ENCODE results near the gene NLRC4. TPM values are rescaled to one million over a fixed set of nuclear protein-coding genes. Genes with fewer than 3 reads are reported as not detected.

NLRC4 gene
- total and polyA plus RNA-seq, 2 donors (not counting 3 experiments of a cell fraction or from before 2014, with no cell fraction given) = not detected

GRCh38 chr2:32291746-32292145 lies 27.1 kb upstream of the NLRC4 start:
- intact Hi-C loops (cut with micrococcal nuclease) (no loop called here), dilution Hi-C loops (cut with MboI; ENCODE audit: extremely low pct_ligation_motif_present, low sequenced_read_pairs) (no loop called here)
- Histone ChIP-seq H3K27me3 (ENCODE audit: control insufficient read depth in 2 of 2, insufficient read depth in 2 of 2, low read length in 2 of 2) (no peaks in the 10 kb centered on the region), H2AFZ (ENCODE audit: low read depth, low read length) (no peak overlapping the region), H3K27ac (ENCODE audit: insufficient read depth, low read depth, low read length) (no peak overlapping the region), H3K4me2 (ENCODE audit: insufficient read depth, low read length) (no peak overlapping the region), H4K20me1 (replicated peaks; ENCODE audit: control insufficient read depth, extremely low read depth, insufficient read depth, low read length) (peaks cover 4% of the 10 kb centered on the region), H3K79me2 (ENCODE audit: control insufficient read depth, insufficient read depth, low read length) (peaks cover 28% of the 10 kb centered on the region), H3K9me3 (replicated peaks; ENCODE audit: control insufficient read depth, insufficient read depth, low read length) (no peaks in the 10 kb centered on the region), H3K4me1 (ENCODE audit: control insufficient read depth, extremely low read depth, insufficient read depth, low read length) (peaks cover 22% of the 10 kb centered on the region), H3K4me3 (replicated peaks in 1 of 3; ENCODE audit: insufficient read depth in 1 of 3, low read depth in 1 of 3, low read length in 3 of 3) (no peak overlapping the region), H3K36me3 (ENCODE audit: control insufficient read depth in 2 of 2, extremely low read depth in 1 of 2, insufficient read depth in 2 of 2, low read length in 2 of 2) (no peaks in the 10 kb centered on the region), H3K9me1 (replicated peaks; ENCODE audit: control insufficient read depth, extremely low read depth, insufficient read depth, low read length) (no peaks in the 10 kb centered on the region), H3K9ac (replicated peaks; ENCODE audit: extremely low read depth, insufficient read depth, low read length) (no peak overlapping the region)
- TF ChIP-seq GATA2 (IDR thresholded peaks at IDR 0.05; ENCODE audit: insufficient read depth, insufficient read length, low read depth, low read length) (no peak), POLR2AphosphoS5 (IDR thresholded peaks at IDR 0.05; ENCODE audit: insufficient read depth, low read depth, low read length) (no peak), EZH2 (IDR thresholded peaks at IDR 0.05; ENCODE audit: borderline replicate concordance, low read depth, low read length, severe bottlenecking) (no peak)
- TF ChIP-seq, protein P1, sequence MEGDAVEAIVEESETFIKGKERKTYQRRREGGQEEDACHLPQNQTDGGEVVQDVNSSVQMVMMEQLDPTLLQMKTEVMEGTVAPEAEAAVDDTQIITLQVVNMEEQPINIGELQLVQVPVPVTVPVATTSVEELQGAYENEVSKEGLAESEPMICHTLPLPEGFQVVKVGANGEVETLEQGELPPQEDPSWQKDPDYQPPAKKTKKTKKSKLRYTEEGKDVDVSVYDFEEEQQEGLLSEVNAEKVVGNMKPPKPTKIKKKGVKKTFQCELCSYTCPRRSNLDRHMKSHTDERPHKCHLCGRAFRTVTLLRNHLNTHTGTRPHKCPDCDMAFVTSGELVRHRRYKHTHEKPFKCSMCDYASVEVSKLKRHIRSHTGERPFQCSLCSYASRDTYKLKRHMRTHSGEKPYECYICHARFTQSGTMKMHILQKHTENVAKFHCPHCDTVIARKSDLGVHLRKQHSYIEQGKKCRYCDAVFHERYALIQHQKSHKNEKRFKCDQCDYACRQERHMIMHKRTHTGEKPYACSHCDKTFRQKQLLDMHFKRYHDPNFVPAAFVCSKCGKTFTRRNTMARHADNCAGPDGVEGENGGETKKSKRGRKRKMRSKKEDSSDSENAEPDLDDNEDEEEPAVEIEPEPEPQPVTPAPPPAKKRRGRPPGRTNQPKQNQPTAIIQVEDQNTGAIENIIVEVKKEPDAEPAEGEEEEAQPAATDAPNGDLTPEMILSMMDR (IDR thresholded peaks at IDR 0.05; ENCODE audit: extremely low read depth in 1 of 2, insufficient read depth in 1 of 2, low read depth in 1 of 2, low read length in 2 of 2) = no peak
- peak; percentile 15 for DNase-seq (ENCODE audit: low read depth, low spot score)
- BruUV-seq (replicated peaks) = no TSS peak
- ChIA-PET CTCF (no interaction called here), POLR2A (no interaction called here)
- FAIRE-seq = no peak

DNA sequence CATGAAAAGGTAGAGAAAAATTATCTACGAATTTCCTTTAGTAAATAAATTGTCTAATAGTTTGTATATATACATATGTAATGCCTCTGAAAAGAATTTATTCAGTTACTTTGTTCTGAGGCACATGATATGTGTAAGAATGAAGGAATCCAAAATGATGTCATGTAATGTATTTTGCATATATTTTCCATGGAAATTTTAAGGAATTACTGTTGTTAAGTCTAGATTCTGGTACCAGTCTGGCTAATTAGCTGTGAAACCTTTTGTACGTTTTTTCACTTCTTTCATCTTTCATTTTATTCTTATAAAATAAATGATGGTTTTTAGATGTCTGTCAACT lies 25.3 kb upstream of the NLRC4 start:
- CTCF ChIA-PET = no interaction called here

More for the DNA sequence above, 25.3 kb upstream of the NLRC4 start:
- no peaks in the 10 kb centered on the region for H3K36me3 ChIP-seq (ENCODE audit: control insufficient read depth in 2 of 2, extremely low read depth in 1 of 2, insufficient read depth in 2 of 2, low read length in 2 of 2)
- no peak overlapping the region for H2AFZ ChIP-seq (ENCODE audit: low read depth, low read length)
- H3K4me3 ChIP-seq (replicated peaks in 1 of 3; ENCODE audit: insufficient read depth in 1 of 3, low read depth in 1 of 3, low read length in 3 of 3) = no peak overlapping the region
- FAIRE-seq (no peak), DNase-seq (ENCODE audit: low read depth, low spot score) (no peak)
- H4K20me1 ChIP-seq (replicated peaks; ENCODE audit: control insufficient read depth, extremely low read depth, insufficient read depth, low read length) = peaks cover 4% of the 10 kb centered on the region
- H3K27ac ChIP-seq (ENCODE audit: insufficient read depth, low read depth, low read length) = peak overlapping the region; percentile 70
- peaks cover 40% of the 10 kb centered on the region for H3K79me2 ChIP-seq (ENCODE audit: control insufficient read depth, insufficient read depth, low read length)
- H3K9me1 ChIP-seq (replicated peaks; ENCODE audit: control insufficient read depth, extremely low read depth, insufficient read depth, low read length) = no peaks in the 10 kb centered on the region
- peak overlapping the region; percentile 16 for H3K9ac ChIP-seq (replicated peaks; ENCODE audit: extremely low read depth, insufficient read depth, low read length)
- BruUV-seq (replicated peaks) = no TSS peak
- H3K4me2 ChIP-seq (ENCODE audit: insufficient read depth, low read length) = peak overlapping the region; percentile 79
- H3K27me3 ChIP-seq (ENCODE audit: control insufficient read depth in 2 of 2, insufficient read depth in 2 of 2, low read length in 2 of 2) = no peaks in the 10 kb centered on the region
- no peaks in the 10 kb centered on the region for H3K9me3 ChIP-seq (replicated peaks; ENCODE audit: control insufficient read depth, insufficient read depth, low read length)
- dilution Hi-C loops (cut with MboI; ENCODE audit: extremely low pct_ligation_motif_present, low sequenced_read_pairs) = no loop called here
- intact Hi-C loops (cut with micrococcal nuclease) = no loop called here
- TF ChIP-seq POLR2AphosphoS5 (IDR thresholded peaks at IDR 0.05; ENCODE audit: insufficient read depth, low read depth, low read length) (no peak), EZH2 (IDR thresholded peaks at IDR 0.05; ENCODE audit: borderline replicate concordance, low read depth, low read length, severe bottlenecking) (no peak), POLR2A (IDR thresholded peaks at IDR 0.05; ENCODE audit: low read depth, low read length) (no peak), GATA2 (IDR thresholded peaks at IDR 0.05; ENCODE audit: insufficient read depth, insufficient read length, low read depth, low read length) (no peak), JUN (IDR thresholded peaks at IDR 0.05; ENCODE audit: borderline replicate concordance, insufficient read depth, insufficient read length, low read depth) (no peak), FOS (IDR thresholded peaks at IDR 0.05; ENCODE audit: borderline replicate concordance, insufficient read depth, low read length) (no peak), MYC (IDR thresholded peaks at IDR 0.05; ENCODE audit: low read depth, low read length) (no peak), MAX (IDR thresholded peaks at IDR 0.05; ENCODE audit: insufficient read depth, insufficient read length) (no peak)
- TF ChIP-seq, protein P1 (IDR thresholded peaks at IDR 0.05; ENCODE audit: extremely low read depth in 1 of 2, insufficient read depth in 1 of 2, low read depth in 1 of 2, low read length in 2 of 2) = no peak
- POLR2A ChIA-PET = no interaction called here
- peaks cover 22% of the 10 kb centered on the region for H3K4me1 ChIP-seq (ENCODE audit: control insufficient read depth, extremely low read depth, insufficient read depth, low read length)
